Measurements from ENCODE around the gene BSDC1.

Gene BSDC1

DNA sequence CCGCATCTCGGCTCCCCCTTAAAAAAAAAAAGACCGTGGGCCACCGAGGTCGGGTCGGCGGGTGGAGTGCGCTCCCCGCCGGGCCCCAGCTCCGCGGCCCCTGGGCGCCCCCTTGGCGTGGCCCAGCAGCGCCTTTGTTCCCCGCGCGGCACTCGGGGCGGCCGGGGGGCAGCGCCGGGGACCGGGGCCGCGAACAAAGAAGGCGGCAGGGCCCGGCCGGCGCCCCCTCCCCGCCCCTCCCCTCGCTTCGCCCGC, 58.8 kb downstream of the BSDC1 start:
- no peak for DNase-seq (ENCODE audit: low read depth, low spot score)
- H3K4me3 ChIP-seq (ENCODE audit: low read depth, low read length): peak overlapping the region; percentile 77
- POLR2A ChIA-PET: interaction anchor here (0.6 to 2.4 kb wide), 30 partner anchors 8 to 263 kb away, joined by 3 to 38 read pairs (median 5); partner anchors contain the start of genes BSDC1, CCDC28B, FAM229A and HDAC1
- CTCF ChIA-PET: interaction anchor here (0.6 to 2.8 kb wide), 5 partner anchors 11 to 153 kb away, joined by 3 to 15 read pairs (median 4); partner anchors contain the start of genes EIF3I and TMEM234
- no peak for TF ChIP-seq CTCF (IDR thresholded peaks at IDR 0.05; ENCODE audit: insufficient read depth, low read length, missing control alignments)

DNA sequence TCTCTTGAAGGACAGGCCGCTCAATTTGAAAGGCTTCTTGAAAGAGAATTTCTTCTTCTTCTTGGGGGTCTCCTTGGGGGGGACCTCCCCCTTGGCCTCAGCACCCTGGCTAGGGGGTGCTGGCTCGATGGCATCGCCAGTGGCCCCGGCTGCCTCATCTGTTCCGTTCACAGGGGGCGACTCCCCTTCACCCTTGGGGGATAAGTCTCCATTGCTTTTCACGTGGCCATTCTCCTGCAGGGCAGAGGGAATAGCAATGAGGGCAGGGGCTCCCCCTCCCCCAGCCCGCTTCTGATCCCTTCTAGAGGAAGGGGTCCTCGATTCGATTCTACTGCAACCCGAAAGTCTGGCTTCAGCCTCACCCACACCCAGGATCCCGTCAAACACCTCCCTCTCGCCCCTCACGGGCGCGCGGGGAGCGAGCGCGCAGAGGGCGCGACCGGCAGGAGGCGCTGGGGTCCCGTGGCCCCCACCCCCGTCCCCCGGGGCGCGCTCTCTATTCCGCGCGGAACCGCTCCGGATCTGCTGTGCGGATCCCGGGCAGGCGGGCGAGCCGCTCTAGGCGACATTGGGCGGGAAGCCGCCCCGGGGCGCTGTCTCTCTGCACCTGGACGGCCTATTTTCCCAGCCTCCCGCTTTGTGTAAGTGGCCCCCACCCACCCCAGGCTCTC, 59.2 kb downstream of the BSDC1 start:
- POLR2A ChIA-PET: interaction anchor here (0.6 to 2.4 kb wide), 15 partner anchors 11 to 119 kb away, joined by 3 to 38 read pairs (median 8); partner anchors contain the start of genes FAM229A, HDAC1 and TSSK3
- DNase-seq (ENCODE audit: low read depth, low spot score): no peak
- H3K4me3 ChIP-seq (ENCODE audit: low read depth, low read length): peak overlapping the region; percentile 77
- CTCF ChIA-PET: interaction anchor here (0.6 to 2.8 kb wide), 3 partner anchors 113 to 152 kb away, joined by 3 to 15 read pairs (median 4); partner anchors contain the start of genes EIF3I and TMEM234
- TF ChIP-seq CTCF (IDR thresholded peaks at IDR 0.05; ENCODE audit: insufficient read depth, low read length, missing control alignments): peak; percentile 78

DNA sequence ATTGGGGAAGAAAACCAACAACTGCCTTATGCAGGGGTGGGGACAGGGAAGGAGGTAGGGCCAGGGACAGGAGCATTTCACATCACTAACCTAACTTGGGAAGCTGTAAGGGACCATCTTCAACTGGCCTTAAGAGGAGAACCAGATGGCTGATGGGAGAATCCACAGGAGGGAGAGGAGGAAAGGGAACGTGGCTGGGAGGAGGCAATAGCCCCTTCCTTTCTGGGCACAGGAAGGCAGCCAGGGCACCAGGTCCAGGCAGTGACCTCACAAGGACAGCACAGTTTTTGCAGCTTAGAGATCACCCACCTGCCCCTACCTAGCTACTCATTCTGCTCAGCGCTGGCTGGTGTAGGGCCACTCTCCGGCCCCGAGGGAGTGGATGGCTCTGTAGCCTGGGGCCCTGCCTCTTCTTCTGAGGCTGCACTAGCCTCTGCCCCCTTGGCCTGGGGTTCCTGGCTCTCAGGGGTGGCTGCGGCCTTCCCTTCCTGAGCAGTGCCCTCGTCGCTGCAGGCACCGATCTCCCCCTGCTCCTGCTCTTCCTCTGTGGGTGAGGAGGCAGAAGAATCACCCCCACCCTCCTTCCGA, 59.9 kb downstream of the BSDC1 start:
- no peak for DNase-seq (ENCODE audit: low read depth, low spot score)
- no peak for TF ChIP-seq CTCF (IDR thresholded peaks at IDR 0.05; ENCODE audit: insufficient read depth, low read length, missing control alignments)
- POLR2A ChIA-PET: interaction anchor here (0.8 kb wide), 1 partner anchor 98 kb away, joined by 3 read pairs; no protein-coding TSS in a partner anchor
- CTCF ChIA-PET: interaction anchor here (0.6 to 1.5 kb wide), 4 partner anchors 11 to 60 kb away, joined by 3 read pairs; partner anchors contain the start of gene BSDC1
- H3K4me3 ChIP-seq (ENCODE audit: low read depth, low read length): peak overlapping the region; percentile 77

DNA sequence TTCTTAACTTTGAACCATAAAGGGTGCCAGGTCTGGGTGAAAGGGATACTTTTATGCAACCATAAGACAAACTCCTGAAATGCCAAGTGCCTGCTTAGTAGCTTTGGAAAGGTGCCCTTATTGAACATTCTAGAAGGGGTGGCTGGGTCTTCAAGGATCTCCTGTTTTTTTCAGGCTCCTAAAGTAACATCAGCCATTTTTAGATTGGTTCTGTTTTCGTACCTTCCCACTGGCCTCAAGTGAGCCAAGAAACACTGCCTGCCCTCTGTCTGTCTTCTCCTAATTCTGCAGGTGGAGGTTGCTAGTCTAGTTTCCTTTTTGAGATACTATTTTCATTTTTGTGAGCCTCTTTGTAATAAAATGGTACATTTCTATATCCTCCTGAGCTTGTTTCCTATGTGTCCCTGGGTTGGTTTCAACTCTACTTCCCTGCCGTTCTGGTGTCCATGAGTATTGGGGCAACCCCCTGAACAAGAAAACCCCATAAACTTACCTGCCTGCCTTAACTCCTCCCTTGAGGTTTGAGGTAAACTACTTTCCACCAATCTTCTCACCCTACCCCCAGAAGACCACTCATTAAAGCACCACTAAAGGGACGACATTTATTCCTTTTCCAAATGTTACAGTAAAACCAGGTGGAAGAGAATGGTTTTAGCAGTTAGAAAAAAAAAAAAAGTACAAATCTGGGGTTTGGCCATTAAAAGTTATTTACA, 60.8 kb downstream of the BSDC1 start:
- no peak overlapping the region; the same call in 1 of the 2 replicates for H3K4me3 ChIP-seq (ENCODE audit: low read depth, low read length)
- ChIA-PET CTCF (interaction anchor here (1.1 to 3.6 kb wide), 6 partner anchors 11 to 117 kb away, joined by 3 to 26 read pairs (median 4); no protein-coding TSS in a partner anchor), POLR2A (interaction anchor here (0.7 to 0.8 kb wide), 2 partner anchors 12 to 97 kb away, joined by 3 to 4 read pairs; no protein-coding TSS in a partner anchor)
- DNase-seq (ENCODE audit: low read depth, low spot score): no peak
- no peak for TF ChIP-seq CTCF (IDR thresholded peaks at IDR 0.05; ENCODE audit: insufficient read depth, low read length, missing control alignments)

DNA sequence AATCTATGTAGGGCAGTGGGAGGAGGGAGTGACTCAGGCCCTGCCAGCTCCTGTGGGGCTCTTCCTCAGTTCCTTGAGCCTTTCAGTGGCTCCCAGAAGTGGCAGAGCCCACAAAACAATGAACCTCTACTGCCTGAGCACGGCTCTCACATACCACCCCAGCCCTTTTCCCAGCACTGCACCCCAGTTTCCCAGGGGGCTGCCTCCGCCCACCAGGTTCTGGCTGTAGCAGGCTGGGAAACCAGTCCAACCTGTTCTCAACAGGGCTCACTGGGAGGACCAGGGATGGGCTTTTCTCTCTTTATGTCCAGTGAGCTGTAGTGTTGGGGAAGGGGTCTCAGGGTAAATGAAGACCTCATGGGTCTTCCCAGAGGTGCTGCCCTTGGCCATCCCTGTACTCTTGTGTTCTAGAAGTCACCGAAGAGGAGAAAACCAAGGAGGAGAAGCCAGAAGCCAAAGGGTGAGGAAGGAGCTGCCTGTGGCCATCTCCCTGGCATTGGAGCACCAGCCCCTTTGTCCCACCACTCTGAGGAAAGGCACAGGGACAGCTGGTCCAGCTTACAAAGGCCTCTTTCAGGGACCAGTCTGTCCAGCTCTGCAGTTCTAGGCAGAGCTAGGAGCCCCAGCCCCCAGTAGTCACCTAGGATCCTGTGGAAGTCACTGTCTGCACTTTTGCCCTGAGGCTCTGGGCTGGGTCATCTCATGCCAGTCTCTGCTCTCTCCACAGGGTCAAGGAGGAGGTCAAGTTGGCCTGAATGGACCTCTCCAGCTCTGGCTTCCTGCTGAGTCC, 61.8 kb downstream of the BSDC1 start:
- POLR2A ChIA-PET: interaction anchor here (1.5 to 1.9 kb wide), 3 partner anchors 10 to 152 kb away, joined by 4 to 5 read pairs (median 5); partner anchors contain the start of gene FAM167B
- H3K4me3 ChIP-seq (ENCODE audit: low read depth, low read length): no peak overlapping the region
- no peak for DNase-seq (ENCODE audit: low read depth, low spot score)

More for the DNA sequence above, 61.8 kb downstream of the BSDC1 start:
- CTCF ChIA-PET: interaction anchor here (1.1 to 3.6 kb wide), 6 partner anchors 10 to 117 kb away, joined by 3 to 26 read pairs (median 4); no protein-coding TSS in a partner anchor
- TF ChIP-seq CTCF (IDR thresholded peaks at IDR 0.05; ENCODE audit: insufficient read depth, low read length, missing control alignments): no peak

Measured in AG04449 (cell line).